Neural cell (in vitro differentiated cells): Measurements from ENCODE around the gene TAGAP. TPM values are rescaled to one million over a fixed set of nuclear protein-coding genes. Genes with fewer than 3 reads are reported as not detected.

Experiments
- H2AFZ ChIP-seq: fragments of 200-600, 300-800 bp; sonication (generic), shearing (Covaris generic); 2 replicates; pipeline ENCODE4 v1.6.0; 2014; ENCODE audit warnings: low read depth, mild to moderate bottlenecking, antibody characterized with exemption, low read length, moderate library complexity
- H3F3A ChIP-seq: fragments of 200-600 bp; shearing (Covaris generic); 2 replicates; pipeline ENCODE4 v1.6.1; 2016; ENCODE audit warnings: mild to moderate bottlenecking, moderate library complexity, mixed read lengths, antibody characterized with exemption, low read length; ENCODE audit not compliant: insufficient read depth, poor library complexity, severe bottlenecking
- H3K27ac ChIP-seq: fragments of 200-600, 300-800 bp; sonication (generic), shearing (Covaris generic); 2 replicates; pipeline ENCODE4 v1.5.1; 2014; ENCODE audit warnings: mild to moderate bottlenecking, low read length, moderate library complexity
- H3K27me3 ChIP-seq: fragments of 300-800, 200-600 bp; sonication (generic), shearing (Covaris generic); 2 replicates; pipeline ENCODE4 v1.6.0; 2014; ENCODE audit warnings: mild to moderate bottlenecking, low read depth, low read length, moderate library complexity; ENCODE audit not compliant: insufficient read depth
- H3K36me3 ChIP-seq: fragments of 300-800, 200-600 bp; sonication (generic), shearing (Covaris generic); 2 replicates; pipeline ENCODE4 v1.5.1; 2014; ENCODE audit warnings: mild to moderate bottlenecking, antibody characterized with exemption, low read length, moderate library complexity; ENCODE audit not compliant: insufficient read depth
- H3K4me2 ChIP-seq: fragments of 300-800, 200-600 bp; sonication (generic), shearing (Covaris generic); 2 replicates; pipeline ENCODE4 v1.6.0; 2014; ENCODE audit warnings: mild to moderate bottlenecking, low read length
- H3K4me3 ChIP-seq: fragments of 300-800, 200-600 bp; sonication (generic), shearing (Covaris generic); 2 replicates; pipeline ENCODE4 v1.5.1; 2014; ENCODE audit warnings: mild to moderate bottlenecking, low read length, moderate library complexity
- H3K79me2 ChIP-seq: fragments of 200-600 bp; shearing (Covaris generic); replicated peaks from 2 replicates; pipeline ENCODE4 v1.6.0; 2014; ENCODE audit warnings: mild to moderate bottlenecking, low read length, moderate library complexity; ENCODE audit not compliant: insufficient read depth
- H3K9ac ChIP-seq: fragments of 300-800, 200-600 bp; sonication (generic), shearing (Covaris generic); 2 replicates; pipeline ENCODE4 v1.6.1; 2016; ENCODE audit warnings: mild to moderate bottlenecking, low read length, mixed read lengths
- H3K9me2 ChIP-seq: fragments of 200-600 bp; shearing (Covaris generic); 2 replicates; pipeline ENCODE4 v1.6.1; 2016; ENCODE audit warnings: mild to moderate bottlenecking, low read length, mixed read lengths; ENCODE audit not compliant: insufficient read depth
- H3K9me3 ChIP-seq: fragments of 200-600, 300-800 bp; sonication (generic), shearing (Covaris generic); 2 replicates; pipeline ENCODE4 v1.6.1; 2016; ENCODE audit warnings: mild to moderate bottlenecking, mixed run types, low read length, moderate library complexity, mixed read lengths
- H4K20me1 ChIP-seq: fragments of 200-600 bp; shearing (Covaris generic); 2 replicates; pipeline ENCODE4 v1.6.1; 2016; ENCODE audit warnings: mild to moderate bottlenecking, mixed run types; ENCODE audit not compliant: insufficient read depth
- CTCF ChIP-seq: fragments of 450-650 bp; IDR thresholded peaks from 2 replicates; pipeline ENCODE4 v1.5.1; 2014; ENCODE audit warnings: antibody characterized with exemption, mild to moderate bottlenecking, moderate library complexity; ENCODE audit not compliant: poor library complexity, severe bottlenecking
- EP300 ChIP-seq: fragments of 450-650 bp; conservative IDR thresholded peaks from 2 replicates; pipeline ENCODE4 v1.6.1; 2014; ENCODE audit warnings: antibody characterized with exemption, mild to moderate bottlenecking, moderate library complexity; ENCODE audit not compliant: poor library complexity, severe bottlenecking
- EZH2 ChIP-seq: fragments of 200-600, 300-800 bp; shearing (Covaris generic), sonication (generic); IDR thresholded peaks from 2 replicates; pipeline ENCODE4 v1.6.1; 2014; ENCODE audit warnings: antibody characterized with exemption, low read length, borderline replicate concordance, mild to moderate bottlenecking; ENCODE audit not compliant: insufficient read depth, poor library complexity, severe bottlenecking
- MXI1 ChIP-seq: fragments of 450-650 bp; conservative IDR thresholded peaks from 2 replicates; pipeline ENCODE4 v1.6.1; 2014; ENCODE audit warnings: antibody characterized with exemption, mild to moderate bottlenecking; ENCODE audit not compliant: poor library complexity, severe bottlenecking
- POLR2AphosphoS5 ChIP-seq: IDR thresholded peaks from 2 replicates; pipeline ENCODE4 v1.6.1; 2012
- RAD21 ChIP-seq: fragments of 450-650 bp; conservative IDR thresholded peaks from 2 replicates; pipeline ENCODE4 v1.6.1; 2014; ENCODE audit warnings: antibody characterized with exemption, mild to moderate bottlenecking, moderate library complexity
- REST ChIP-seq: IDR thresholded peaks from 2 replicates; pipeline ENCODE4 v1.6.1; 2012; ENCODE audit warnings: borderline replicate concordance
- SMC3 ChIP-seq: fragments of 450-650 bp; conservative IDR thresholded peaks from 2 replicates; pipeline ENCODE4 v1.6.1; 2014; ENCODE audit warnings: antibody characterized with exemption, mild to moderate bottlenecking, moderate library complexity; ENCODE audit not compliant: poor library complexity
- TAF1 ChIP-seq: IDR thresholded peaks from 2 replicates; pipeline ENCODE4 v1.6.1; 2012; ENCODE audit warnings: low read depth
- polyA plus RNA-seq: library from polyadenylated mRNA; depleted of rRNA; stranded (reverse); fragments of >200 nt; gene quantifications from 2 replicates; pipeline ENCODE4 v1.2.3, GENCODE V29; 2014

TAGAP gene
- polyA plus RNA-seq, 1 donor from 2014 or later: not detected

- Histone ChIP-seq H3K9me3 (no peaks in the 10 kb centered on the region), H3F3A (no peaks in the 10 kb centered on the region), H4K20me1 (no peaks in the 10 kb centered on the region), H3K4me2 (no peak overlapping the region), H3K9ac (no peak overlapping the region), H3K27ac (no peak overlapping the region), H3K36me3 (peaks cover 5% of the 10 kb centered on the region), H3K4me3 (no peak overlapping the region), H3K27me3 (no peaks in the 10 kb centered on the region), H2AFZ (no peak overlapping the region), H3K79me2 (no peaks in the 10 kb centered on the region), H3K9me2 (no peaks in the 10 kb centered on the region)
- no peak for TF ChIP-seq EP300
- TF ChIP-seq EZH2: no peak
- TF ChIP-seq MXI1: no peak
- no peak for TF ChIP-seq POLR2AphosphoS5
- TF ChIP-seq CTCF: no peak
- no peak for TF ChIP-seq SMC3
- no peak for TF ChIP-seq RAD21
- no peak for TF ChIP-seq REST
- no peak for TF ChIP-seq TAF1
These were observed 56.3 kb downstream of the TAGAP start for GRCh38 chr6:158988477-158988876.

- Histone ChIP-seq H3K4me2 (no peak overlapping the region), H3K79me2 (no peaks in the 10 kb centered on the region), H3K36me3 (peaks cover 3% of the 10 kb centered on the region), H4K20me1 (no peaks in the 10 kb centered on the region), H3K9me3 (no peaks in the 10 kb centered on the region), H3K27ac (no peak overlapping the region), H3K27me3 (no peaks in the 10 kb centered on the region), H3K9ac (no peak overlapping the region), H3F3A (no peaks in the 10 kb centered on the region), H3K4me3 (no peak overlapping the region), H2AFZ (no peak overlapping the region), H3K9me2 (no peaks in the 10 kb centered on the region)
- no peak for TF ChIP-seq RAD21
- no peak for TF ChIP-seq CTCF
- no peak for TF ChIP-seq TAF1
- TF ChIP-seq MXI1: no peak
- no peak for TF ChIP-seq REST
- no peak for TF ChIP-seq EZH2
- TF ChIP-seq SMC3: no peak
- no peak for TF ChIP-seq POLR2AphosphoS5
- no peak for TF ChIP-seq EP300
These were observed 57.1 kb downstream of the TAGAP start for GRCh38 chr6:158987657-158988056.
